GM18873 (cell line): ENCODE data around the gene FRAS1.
"Not testable (repeated sequence)": the region's sequence is repeated elsewhere in the genome, so short reads cannot be mapped to it uniquely, and the experiment has no call there.

Source experiments
- ATAC-seq: cut with Tn5 transposase; IDR thresholded peaks from one replicate; pipeline ENCODE4 v1.9.1; 2021; ENCODE audit warnings: mild to moderate bottlenecking, moderate library complexity, moderate number of reproducible peaks; ENCODE audit not compliant: unreplicated experiment, low FRiP score

The FRAS1 gene

GRCh38 chr4:78312989-78313753 is 256.0 kb downstream of the FRAS1 start:
- ATAC-seq = no peak

GRCh38 chr4:78313754-78314120 is 256.6 kb downstream of the FRAS1 start:
- ATAC-seq = no peak

GRCh38 chr4:78318126-78318525 is 261.0 kb downstream of the FRAS1 start:
- ATAC-seq = no peak

- ATAC-seq = no peak
Measured at GRCh38 chr4:78320349-78320935, 263.3 kb downstream of the FRAS1 start.

DNA sequence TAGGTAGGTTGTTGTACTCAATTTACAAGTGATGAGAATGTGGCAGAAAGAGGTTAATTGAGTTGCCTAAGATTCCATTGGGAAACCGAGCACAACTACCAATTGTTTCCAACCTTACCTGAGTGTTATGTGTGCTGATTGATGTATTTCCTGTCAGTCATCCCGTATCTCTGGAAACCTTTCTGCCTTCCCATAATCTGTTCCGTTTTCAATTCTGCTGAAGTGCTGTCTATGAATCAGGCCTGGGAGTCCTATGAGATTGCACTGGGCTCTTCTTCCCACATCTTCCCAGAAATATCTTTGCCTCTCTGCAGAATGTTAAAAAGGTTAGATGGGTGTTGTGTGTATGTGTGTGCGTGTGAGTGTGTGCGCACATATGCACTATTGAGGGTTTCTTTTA is 264.9 kb downstream of the FRAS1 start:
- no peak for ATAC-seq

- ATAC-seq = no peak
Measured at GRCh38 chr4:78323439-78323838, 266.3 kb downstream of the FRAS1 start.

DNA sequence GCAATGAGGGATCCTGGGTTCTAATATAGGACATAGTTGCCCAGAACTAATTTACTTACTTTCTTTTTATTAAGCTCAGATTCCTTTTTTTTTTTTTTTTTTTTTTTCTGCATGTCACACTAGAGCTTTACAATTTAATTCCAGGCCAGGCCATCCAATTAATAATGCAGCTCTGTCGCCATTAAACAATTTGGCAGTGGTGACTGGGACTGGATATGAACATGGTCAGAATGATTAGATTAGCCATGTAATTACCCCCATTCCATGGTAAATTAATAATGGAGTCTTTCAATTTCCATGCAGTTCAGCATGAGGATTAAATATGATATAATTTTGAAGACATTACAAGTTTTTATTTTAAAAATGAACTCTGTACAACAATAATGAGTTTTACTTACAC is 267.5 kb downstream of the FRAS1 start:
- ATAC-seq = no peak

DNA sequence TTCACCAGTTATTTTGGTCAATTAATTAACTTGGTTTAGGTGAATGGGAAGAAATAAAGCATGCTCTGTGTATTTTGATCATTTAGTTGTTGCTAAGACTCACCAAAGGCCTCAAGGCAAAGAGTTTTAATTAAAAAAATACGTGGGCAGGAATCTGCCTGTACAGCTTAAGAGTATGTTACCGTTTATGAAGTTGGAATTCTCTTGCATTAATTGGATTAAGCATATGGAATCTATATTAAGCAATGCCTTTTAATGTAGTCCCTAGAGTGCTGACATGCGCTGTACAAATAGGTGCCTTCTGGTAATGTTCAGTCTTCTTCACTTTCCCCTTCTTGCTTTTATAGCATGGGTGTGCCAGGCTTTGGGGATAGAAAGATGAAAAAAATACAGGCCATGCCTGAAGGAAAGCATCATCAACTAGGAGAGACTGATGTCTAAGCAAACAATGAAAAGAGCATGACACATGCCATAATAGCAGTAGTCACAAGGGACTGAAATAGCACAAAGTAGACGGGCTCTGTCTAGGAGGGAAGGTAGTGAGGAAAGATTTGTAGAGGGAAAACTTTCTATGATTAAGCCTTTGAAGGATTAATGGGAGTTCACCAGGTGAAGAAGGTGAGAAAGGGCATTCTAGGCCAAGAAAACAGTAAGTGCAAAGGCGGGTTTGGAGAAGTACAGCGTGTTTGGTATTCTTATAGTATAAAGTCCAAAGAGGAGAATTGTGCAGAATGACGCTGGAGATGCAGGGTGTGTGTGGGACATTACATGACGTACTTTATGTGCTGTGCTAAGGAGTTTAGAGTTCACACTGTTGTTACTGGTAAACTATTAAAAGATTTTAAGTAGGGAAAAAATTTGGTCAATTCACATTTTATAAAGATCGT is 268.4 kb downstream of the FRAS1 start:
- no peak for ATAC-seq

- not testable (repeated sequence) for ATAC-seq
Measured at GRCh38 chr4:78328591-78328990, 271.5 kb downstream of the FRAS1 start.

DNA sequence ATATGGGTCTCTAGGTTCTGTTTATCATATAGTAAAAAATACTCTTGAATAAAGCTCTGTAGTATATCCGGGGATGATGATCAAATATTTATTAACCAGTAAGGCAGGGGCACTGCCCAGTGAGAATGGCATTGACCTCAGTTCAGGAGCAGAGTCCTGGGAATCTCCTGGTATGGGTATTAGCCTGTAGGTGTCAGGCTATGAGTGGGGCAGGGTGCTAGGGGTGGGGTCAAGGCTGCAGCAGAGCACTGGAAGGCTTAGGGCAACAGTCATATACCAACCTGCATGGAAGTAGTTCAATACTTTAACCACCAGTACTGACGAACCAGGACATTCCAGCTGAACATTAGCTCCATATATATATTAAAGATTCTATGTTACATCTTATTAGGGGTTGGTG is 274.1 kb downstream of the FRAS1 start:
- no peak for ATAC-seq

- ATAC-seq = no peak
Measured at GRCh38 chr4:78331965-78332364, 274.8 kb downstream of the FRAS1 start.

- ATAC-seq = no peak
Measured at GRCh38 chr4:78332976-78333375, 275.9 kb downstream of the FRAS1 start.

GRCh38 chr4:78336093-78336943 is 279.2 kb downstream of the FRAS1 start:
- ATAC-seq = no peak

- ATAC-seq = no peak
Measured at GRCh38 chr4:78337244-78338020, 280.3 kb downstream of the FRAS1 start.

- no peak for ATAC-seq
Measured at GRCh38 chr4:78342125-78342524, 285.0 kb downstream of the FRAS1 start.

GRCh38 chr4:78343682-78344081 is 286.6 kb downstream of the FRAS1 start:
- ATAC-seq = no peak

GRCh38 chr4:78345237-78345636 is 288.1 kb downstream of the FRAS1 start:
- no peak for ATAC-seq

GRCh38 chr4:78346222-78346621 is 289.1 kb downstream of the FRAS1 start:
- no peak for ATAC-seq

- no peak for ATAC-seq
Measured at GRCh38 chr4:78347527-78347926, 290.4 kb downstream of the FRAS1 start.

- ATAC-seq = no peak
Measured at GRCh38 chr4:78353921-78354320, 296.8 kb downstream of the FRAS1 start.
